Measurements from ENCODE around the gene TMEM253.

DNA sequence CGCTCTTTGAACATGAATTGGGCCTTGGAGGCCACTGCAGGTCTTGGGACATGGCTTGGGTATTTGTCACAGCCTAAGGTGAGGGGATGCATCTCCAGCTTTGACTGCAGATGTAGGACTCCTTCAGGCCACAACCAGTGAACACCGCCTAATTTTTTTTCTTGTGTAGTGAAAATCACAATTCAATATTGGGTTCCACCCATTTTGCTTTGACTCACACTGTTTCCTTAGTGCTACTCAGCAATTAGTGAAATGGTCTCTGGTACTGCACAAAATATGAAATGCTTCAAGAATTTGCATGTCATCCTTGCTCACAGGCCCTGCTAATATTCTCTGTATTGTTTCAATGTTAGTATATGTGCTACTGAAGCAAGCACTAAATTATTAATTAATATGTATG lies 12.5 kb downstream of the TMEM253 start:
- no peak for TF ChIP-seq POLR2A (IDR thresholded peaks at IDR 0.05)
- TF ChIP-seq EP300 (IDR thresholded peaks at IDR 0.05) = no peak
- TF ChIP-seq, protein P1, sequence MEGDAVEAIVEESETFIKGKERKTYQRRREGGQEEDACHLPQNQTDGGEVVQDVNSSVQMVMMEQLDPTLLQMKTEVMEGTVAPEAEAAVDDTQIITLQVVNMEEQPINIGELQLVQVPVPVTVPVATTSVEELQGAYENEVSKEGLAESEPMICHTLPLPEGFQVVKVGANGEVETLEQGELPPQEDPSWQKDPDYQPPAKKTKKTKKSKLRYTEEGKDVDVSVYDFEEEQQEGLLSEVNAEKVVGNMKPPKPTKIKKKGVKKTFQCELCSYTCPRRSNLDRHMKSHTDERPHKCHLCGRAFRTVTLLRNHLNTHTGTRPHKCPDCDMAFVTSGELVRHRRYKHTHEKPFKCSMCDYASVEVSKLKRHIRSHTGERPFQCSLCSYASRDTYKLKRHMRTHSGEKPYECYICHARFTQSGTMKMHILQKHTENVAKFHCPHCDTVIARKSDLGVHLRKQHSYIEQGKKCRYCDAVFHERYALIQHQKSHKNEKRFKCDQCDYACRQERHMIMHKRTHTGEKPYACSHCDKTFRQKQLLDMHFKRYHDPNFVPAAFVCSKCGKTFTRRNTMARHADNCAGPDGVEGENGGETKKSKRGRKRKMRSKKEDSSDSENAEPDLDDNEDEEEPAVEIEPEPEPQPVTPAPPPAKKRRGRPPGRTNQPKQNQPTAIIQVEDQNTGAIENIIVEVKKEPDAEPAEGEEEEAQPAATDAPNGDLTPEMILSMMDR (IDR thresholded peaks at IDR 0.05) = no peak
- no peak for TF ChIP-seq POLR2AphosphoS5 (IDR thresholded peaks at IDR 0.05)
